K562 (cell line): ENCODE measurements around the gene LRRFIP2. TPM values are rescaled to one million over a fixed set of nuclear protein-coding genes. Genes with fewer than 3 reads are reported as not detected.

Experiments
- NFRKB ChIP-seq: fragments of 450-650 bp; IDR thresholded peaks from 2 replicates; pipeline ENCODE4 v1.6.1; 2016; ENCODE audit warnings: low read depth
- SIN3A ChIP-seq, 2 experiments: fragments of 150-350 bp in 1 of 2; IDR thresholded peaks; 2 replicates each; pipeline ENCODE4 v1.6.1; 2011 to 2016; ENCODE audit warnings: borderline replicate concordance in 2 of 2, low read depth in 2 of 2, low read length in 2 of 2, mild to moderate bottlenecking in 2 of 2, moderate library complexity in 2 of 2; ENCODE audit not compliant: control insufficient read depth in 1 of 2
- ZFX ChIP-seq: sonication (generic); formaldehyde crosslinking; IDR thresholded peaks from 2 replicates; pipeline ENCODE4 v1.8.0; 2022; ENCODE audit warnings: mild to moderate bottlenecking, missing genetic modification reagents, moderate library complexity
- ZNF253 ChIP-seq: fragments of 250-450 bp; sonication (Bioruptor Pico); conservative IDR thresholded peaks from 2 replicates; pipeline ENCODE4 v1.6.1; 2021; ENCODE audit warnings: mild to moderate bottlenecking
- ZNF384 ChIP-seq: IDR thresholded peaks from 2 replicates; pipeline ENCODE4 v1.6.1; 2012; ENCODE audit warnings: low read depth, low read length, improper control_type of control experiment
- polyA plus RNA-seq, 8 experiments: library from polyadenylated mRNA; depleted of rRNA in 4 of 8; stranded (reverse) in 5 of 8; unstranded in 3 of 8; fragments of >200 nt; fragmentation: Nextera tagmentation in 2 of 8; fragmentation: Illumina TruSeq in 1 of 8; extraction: Ambion mirVana in 2 of 8; extraction: Trizol in 1 of 8; gene quantifications; 2 replicates each; pipeline versions ENCODE4 v1.2.1 to v1.2.3, GENCODE V29; 2011 to 2014; ENCODE audit warnings: inconsistent platforms in 1 of 8, missing spikeins in 1 of 8
- total RNA-seq, 7 experiments: library from RNA; depleted of rRNA in 6 of 7; stranded (reverse); fragments of >200 nt in 6 of 7; fragmentation: Illumina TruSeq in 2 of 7; extraction: Trizol in 2 of 7; gene quantifications; 2 replicates each; pipeline versions ENCODE4 v1.2.1 to v1.2.3, GENCODE V29; 2011 to 2021; ENCODE audit warnings: low replicate concordance in 1 of 7
- TF ChIP-seq, protein P1 (sequence below), 2 experiments: IDR thresholded peaks in 1 of 2; conservative IDR thresholded peaks in 1 of 2; 2 replicates each; pipeline ENCODE4 v1.6.1; 2016; ENCODE audit warnings: low read depth in 2 of 2, mild to moderate bottlenecking in 1 of 2, missing compliant biosample characterization in 1 of 2, missing genetic modification characterization in 1 of 2, moderate library complexity in 1 of 2
- TF ChIP-seq, protein P2 (sequence below): fragments of 450-650 bp; conservative IDR thresholded peaks from 2 replicates; pipeline ENCODE4 v1.6.1; 2016; ENCODE audit warnings: missing genetic modification characterization, low read depth, mild to moderate bottlenecking, missing compliant biosample characterization, moderate library complexity
- TF ChIP-seq, protein P3 (sequence below): IDR thresholded peaks from 3 replicates; pipeline ENCODE4 v1.6.1; 2011; ENCODE audit warnings: borderline replicate concordance, mild to moderate bottlenecking; ENCODE audit not compliant: insufficient read length, insufficient read depth

LRRFIP2 gene
- total and polyA plus RNA-seq, 9 of the 15 experiments (the other 6 are each of a cell fraction or from before 2014, with no cell fraction given) = 9.9 to 53.9 (median 42.7) TPM

DNA sequence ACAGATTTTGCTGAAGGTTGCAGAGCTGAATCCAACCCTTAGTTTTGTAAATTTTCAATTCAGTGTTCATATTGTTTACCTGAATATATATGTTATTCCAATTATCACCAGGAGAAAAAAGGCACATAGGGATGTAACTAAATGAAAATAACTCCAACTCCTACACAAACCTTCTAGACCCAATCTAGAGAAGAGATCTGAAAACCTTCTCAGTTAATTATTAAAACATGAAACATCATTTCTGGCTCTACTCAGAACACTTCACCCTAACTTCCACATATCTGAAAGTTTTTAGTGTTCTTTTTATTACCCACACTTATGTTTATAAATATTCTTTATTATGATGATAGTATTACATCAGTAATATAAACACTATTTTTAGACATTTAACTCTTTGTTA is 76.6 kb downstream of the LRRFIP2 start (continued):
- TF ChIP-seq, protein P1, sequence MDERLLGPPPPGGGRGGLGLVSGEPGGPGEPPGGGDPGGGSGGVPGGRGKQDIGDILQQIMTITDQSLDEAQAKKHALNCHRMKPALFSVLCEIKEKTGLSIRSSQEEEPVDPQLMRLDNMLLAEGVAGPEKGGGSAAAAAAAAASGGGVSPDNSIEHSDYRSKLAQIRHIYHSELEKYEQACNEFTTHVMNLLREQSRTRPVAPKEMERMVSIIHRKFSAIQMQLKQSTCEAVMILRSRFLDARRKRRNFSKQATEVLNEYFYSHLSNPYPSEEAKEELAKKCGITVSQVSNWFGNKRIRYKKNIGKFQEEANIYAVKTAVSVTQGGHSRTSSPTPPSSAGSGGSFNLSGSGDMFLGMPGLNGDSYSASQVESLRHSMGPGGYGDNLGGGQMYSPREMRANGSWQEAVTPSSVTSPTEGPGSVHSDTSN (CRISPR knock-in tag; IDR thresholded peaks at IDR 0.05; ENCODE audit: low read depth) = no peak
- TF ChIP-seq, protein P1 (tag; conservative IDR thresholded peaks at IDR 0.05; ENCODE audit: low read depth) = no peak
- no peak for TF ChIP-seq ZNF384
- TF ChIP-seq SIN3A (IDR thresholded peaks at IDR 0.05; ENCODE audit: borderline replicate concordance in 2 of 2, control insufficient read depth in 1 of 2, low read depth in 2 of 2, low read length in 2 of 2) = no peak
- TF ChIP-seq, protein P2, sequence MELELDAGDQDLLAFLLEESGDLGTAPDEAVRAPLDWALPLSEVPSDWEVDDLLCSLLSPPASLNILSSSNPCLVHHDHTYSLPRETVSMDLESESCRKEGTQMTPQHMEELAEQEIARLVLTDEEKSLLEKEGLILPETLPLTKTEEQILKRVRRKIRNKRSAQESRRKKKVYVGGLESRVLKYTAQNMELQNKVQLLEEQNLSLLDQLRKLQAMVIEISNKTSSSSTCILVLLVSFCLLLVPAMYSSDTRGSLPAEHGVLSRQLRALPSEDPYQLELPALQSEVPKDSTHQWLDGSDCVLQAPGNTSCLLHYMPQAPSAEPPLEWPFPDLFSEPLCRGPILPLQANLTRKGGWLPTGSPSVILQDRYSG (tag) = no peak
- TF ChIP-seq, protein P3, sequence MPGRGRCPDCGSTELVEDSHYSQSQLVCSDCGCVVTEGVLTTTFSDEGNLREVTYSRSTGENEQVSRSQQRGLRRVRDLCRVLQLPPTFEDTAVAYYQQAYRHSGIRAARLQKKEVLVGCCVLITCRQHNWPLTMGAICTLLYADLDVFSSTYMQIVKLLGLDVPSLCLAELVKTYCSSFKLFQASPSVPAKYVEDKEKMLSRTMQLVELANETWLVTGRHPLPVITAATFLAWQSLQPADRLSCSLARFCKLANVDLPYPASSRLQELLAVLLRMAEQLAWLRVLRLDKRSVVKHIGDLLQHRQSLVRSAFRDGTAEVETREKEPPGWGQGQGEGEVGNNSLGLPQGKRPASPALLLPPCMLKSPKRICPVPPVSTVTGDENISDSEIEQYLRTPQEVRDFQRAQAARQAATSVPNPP = no peak
- TF ChIP-seq ZFX (CRISPR knock-in tag) = no peak
- TF ChIP-seq NFRKB = no peak
- no peak for TF ChIP-seq ZNF253 (CRISPR knock-in tag)
